Measurements from ENCODE around the gene SKIDA1. TPM values are rescaled to one million over a fixed set of nuclear protein-coding genes. Genes with fewer than 3 reads are reported as not detected.

Gene SKIDA1
- total RNA-seq, 2 donors from 2014 or later = 6.4 to 12.0 TPM

- no peak for TF ChIP-seq CTCF (conservative IDR thresholded peaks at IDR 0.05)
- H3K9me3 Mint-ChIP-seq = no peaks in the 10 kb centered on the region
- H3K27me3 Mint-ChIP-seq (ENCODE audit: insufficient read depth) = no peaks in the 10 kb centered on the region
- no peak overlapping the region for H3K9ac ChIP-seq (ENCODE audit: extremely low read depth, low read length, poor library complexity, severe bottlenecking)
- no peaks in the 10 kb centered on the region for H3K9me3 ChIP-seq (ENCODE audit: control insufficient read depth, low read length)
- H3K36me3 ChIP-seq (ENCODE audit: control insufficient read depth, insufficient read depth, low read length) = peaks cover 19% of the 10 kb centered on the region
- H3K27ac ChIP-seq (ENCODE audit: low read depth, low read length) = no peak overlapping the region
- H3K27me3 ChIP-seq (ENCODE audit: control insufficient read depth, insufficient read depth, low read length, poor library complexity, severe bottlenecking) = no peaks in the 10 kb centered on the region
- WGBS, 2 experiments (ENCODE audit: insufficient coverage in 1 of 2, insufficient read length in 1 of 2) = 91% methylated on average over 3 of the region's 5 CpGs; no CpG with 5 or more reads in 1 of the 2 experiments
- peaks cover 13% of the 10 kb centered on the region for H3K36me3 Mint-ChIP-seq (ENCODE audit: low read depth)
- peak; percentile 45 for DNase-seq
- H3K27ac Mint-ChIP-seq = peak overlapping the region; percentile 38
- peaks cover 3% of the 10 kb centered on the region for H3K4me1 ChIP-seq (ENCODE audit: control insufficient read depth, insufficient read depth, low read length)
- peaks cover 21% of the 10 kb centered on the region for H3K4me1 Mint-ChIP-seq
- no peak overlapping the region for H3K4me3 Mint-ChIP-seq
- H3K4me3 ChIP-seq (ENCODE audit: low read length) = no peak overlapping the region
These were observed 36.5 kb downstream of the SKIDA1 start for GRCh38 chr10:21488957-21489446.

- no peak overlapping the region for H3K4me3 ChIP-seq (ENCODE audit: low read length)
- H3K27me3 ChIP-seq (ENCODE audit: control insufficient read depth, insufficient read depth, low read length, poor library complexity, severe bottlenecking) = no peaks in the 10 kb centered on the region
- H3K4me1 ChIP-seq (ENCODE audit: control insufficient read depth, insufficient read depth, low read length) = no peaks in the 10 kb centered on the region
- no peaks in the 10 kb centered on the region for H3K9me3 ChIP-seq (ENCODE audit: control insufficient read depth, low read length)
- no peak for TF ChIP-seq CTCF (conservative IDR thresholded peaks at IDR 0.05)
- Mint-ChIP-seq H3K4me3 (no peak overlapping the region), H3K27ac (peak overlapping the region; percentile 38), H3K9me3 (no peaks in the 10 kb centered on the region), H3K4me1 (peaks cover 17% of the 10 kb centered on the region), H3K27me3 (ENCODE audit: insufficient read depth) (no peaks in the 10 kb centered on the region), H3K36me3 (ENCODE audit: low read depth) (peaks cover 10% of the 10 kb centered on the region)
- no peak overlapping the region for H3K27ac ChIP-seq (ENCODE audit: low read depth, low read length)
- peak; percentile 23 for DNase-seq
- 79 to 81% methylated on average over 5 to 6 of the region's 6 CpGs for WGBS, 2 experiments (ENCODE audit: insufficient coverage in 1 of 2, insufficient read length in 1 of 2)
- peaks cover 15% of the 10 kb centered on the region for H3K36me3 ChIP-seq (ENCODE audit: control insufficient read depth, insufficient read depth, low read length)
- no peak overlapping the region for H3K9ac ChIP-seq (ENCODE audit: extremely low read depth, low read length, poor library complexity, severe bottlenecking)
These were observed 37.1 kb downstream of the SKIDA1 start for GRCh38 chr10:21488246-21488956.

- Histone ChIP-seq H3K4me1 (ENCODE audit: control insufficient read depth, insufficient read depth, low read length) (no peaks in the 10 kb centered on the region), H3K9me3 (ENCODE audit: control insufficient read depth, low read length) (no peaks in the 10 kb centered on the region), H3K27me3 (ENCODE audit: control insufficient read depth, insufficient read depth, low read length, poor library complexity, severe bottlenecking) (no peaks in the 10 kb centered on the region), H3K36me3 (ENCODE audit: control insufficient read depth, insufficient read depth, low read length) (peaks cover 15% of the 10 kb centered on the region), H3K9ac (ENCODE audit: extremely low read depth, low read length, poor library complexity, severe bottlenecking) (no peak overlapping the region), H3K4me3 (ENCODE audit: low read length) (no peak overlapping the region), H3K27ac (ENCODE audit: low read depth, low read length) (no peak overlapping the region)
- Mint-ChIP-seq H3K27me3 (ENCODE audit: insufficient read depth) (no peaks in the 10 kb centered on the region), H3K36me3 (ENCODE audit: low read depth) (peaks cover 10% of the 10 kb centered on the region), H3K4me3 (no peak overlapping the region), H3K27ac (no peak overlapping the region), H3K4me1 (peaks cover 17% of the 10 kb centered on the region), H3K9me3 (no peaks in the 10 kb centered on the region)
- 97% methylated on average over 6 to 10 of the region's 10 CpGs for WGBS, 2 experiments (ENCODE audit: insufficient coverage in 1 of 2, insufficient read length in 1 of 2)
- DNase-seq = peak; percentile 39
- TF ChIP-seq CTCF (conservative IDR thresholded peaks at IDR 0.05) = no peak
These were observed 37.9 kb downstream of the SKIDA1 start for GRCh38 chr10:21487416-21488180.
